K562 (cell line): ENCODE measurements around the gene MT2A. TPM values are rescaled to one million over a fixed set of nuclear protein-coding genes. Genes with fewer than 3 reads are reported as not detected.
"Not testable (repeated sequence)": the region's sequence is repeated elsewhere in the genome, so short reads cannot be mapped to it uniquely, and the experiment has no call there.

Experiments used
- ATAC-seq: fragments of 200-7000 bp; cut with Tn5 transposase; 3 replicates; pipeline ENCODE4 v1.9.1; 2020; ENCODE audit warnings: moderate library complexity
- BruUV-seq: library from RNA; stranded (reverse); fragments of 400-500 nt; replicated peaks from 2 replicates; lab custom pipeline; 2021; lab: Mats Ljungman, UMichigan
- CTCF ChIA-PET: fragments of 300-600 bp; formaldehyde crosslinking; extraction: SDS; loops from one replicate; lab custom pipeline; 2021; ENCODE audit warnings: low intra/inter-chr PET ratio; lab: Yijun Ruan, JAX
- POLR2A ChIA-PET: fragments of 300-600, 350-650 bp; sonication (Branson Sonifier 250); formaldehyde crosslinking; extraction: SDS; loops from one replicate; lab custom pipeline; 2021; ENCODE audit warnings: antibody characterized with exemption, inconsistent platforms; lab: Yijun Ruan, JAX
- DNase-seq, 4 experiments: peaks; one replicate each; pipeline versions ENCODE4 v3.0.0 to v3.0.0-alpha.2; 2011 to 2018; ENCODE audit warnings: low spot score in 3 of 4, mixed read lengths in 3 of 4; ENCODE audit errors: extremely low read depth in 1 of 4
- FAIRE-seq: peaks from 2 replicates; lab custom pipeline; 2011; peaks lifted over from hg19 to GRCh38; lab: Jason Lieb, UNC
- H2AFZ ChIP-seq: 2 replicates; pipeline ENCODE4 v1.6.0; 2011; ENCODE audit warnings: low read depth, low read length, control low read depth, inconsistent platforms
- H3K27ac ChIP-seq: fragments of 200-600 bp; 3 replicates; pipeline ENCODE4 v1.8.0; 2011; ENCODE audit warnings: low read depth, mild to moderate bottlenecking, control low read depth, inconsistent platforms, low read length, moderate library complexity, mixed read lengths; ENCODE audit errors: extremely low read depth
- H3K27me3 ChIP-seq, 2 experiments: fragments of 300-600 bp in 1 of 2; 2 replicates in 1 of 2; 3 replicates in 1 of 2; pipeline versions ENCODE4 v1.6.0 to v1.8.0; 2011; ENCODE audit warnings: inconsistent platforms in 2 of 2, low read length in 2 of 2, mild to moderate bottlenecking in 1 of 2, mixed read lengths in 1 of 2, moderate library complexity in 1 of 2; ENCODE audit not compliant: control insufficient read depth in 2 of 2, insufficient read depth in 2 of 2
- H3K36me3 ChIP-seq: fragments of 300-600 bp; 3 replicates; pipeline ENCODE4 v1.8.0; 2011; ENCODE audit warnings: mild to moderate bottlenecking, low read length, inconsistent platforms; ENCODE audit not compliant: control insufficient read depth, insufficient read depth
- H3K4me1 ChIP-seq, 2 experiments: fragments of 200-600 bp in 1 of 2; replicated peaks in 1 of 2; 2 replicates in 1 of 2; 3 replicates in 1 of 2; pipeline versions ENCODE4 v1.5.1 to v1.8.0; 2011; ENCODE audit warnings: inconsistent platforms in 2 of 2, low read length in 2 of 2, mild to moderate bottlenecking in 1 of 2, mixed read lengths in 1 of 2, moderate library complexity in 1 of 2; ENCODE audit not compliant: control insufficient read depth in 2 of 2, insufficient read depth in 2 of 2
- H3K4me2 ChIP-seq: 2 replicates; pipeline ENCODE4 v1.6.1; 2011; ENCODE audit warnings: low read length, control low read depth, inconsistent platforms, mixed read lengths; ENCODE audit not compliant: insufficient read depth
- H3K4me3 ChIP-seq: fragments of 200-600 bp; sonication (generic), shearing (Covaris generic); 2 replicates; pipeline ENCODE4 v1.5.1; 2016; ENCODE audit warnings: control low read depth, inconsistent platforms
- H3K79me2 ChIP-seq: fragments of 200-600 bp; 3 replicates; pipeline ENCODE4 v1.8.0; 2011; ENCODE audit warnings: low read length, inconsistent platforms; ENCODE audit not compliant: control insufficient read depth, insufficient read depth
- H3K9ac ChIP-seq, 2 experiments: 2 replicates each; pipeline versions ENCODE4 v1.6.0 to v1.6.1; 2011; ENCODE audit warnings: low read depth in 2 of 2, low read length in 2 of 2, control low read depth in 1 of 2, inconsistent platforms in 1 of 2, mild to moderate bottlenecking in 1 of 2, mixed read lengths in 1 of 2; ENCODE audit not compliant: insufficient read depth in 1 of 2
- H3K9me1 ChIP-seq: one replicate; pipeline ENCODE4 v1.6.0; 2011; ENCODE audit warnings: inconsistent platforms, mild to moderate bottlenecking, low read length, moderate library complexity; ENCODE audit not compliant: control insufficient read depth, insufficient read depth
- H3K9me3 ChIP-seq: replicated peaks from 2 replicates; pipeline ENCODE4 v1.5.1; 2011; ENCODE audit warnings: low read depth, low read length, inconsistent platforms; ENCODE audit not compliant: control insufficient read depth, insufficient read depth
- H4K20me1 ChIP-seq: replicated peaks from 2 replicates; pipeline ENCODE4 v1.6.1; 2011; ENCODE audit warnings: low read length, inconsistent platforms, mixed read lengths; ENCODE audit not compliant: control insufficient read depth, insufficient read depth
- ESRRB ChIP-seq: fragments of 250-450 bp; sonication (Bioruptor Pico); IDR thresholded peaks from 2 replicates; pipeline ENCODE4 v1.5.0; 2020; ENCODE audit warnings: mild to moderate bottlenecking, moderate library complexity, borderline replicate concordance
- FOXJ2 ChIP-seq: fragments of 200-800 bp; sonication (Bioruptor generic); IDR thresholded peaks from 2 replicates; pipeline ENCODE4 v1.6.1; 2016; ENCODE audit warnings: missing genetic modification characterization, missing compliant biosample characterization
- MYNN ChIP-seq, 2 experiments: sonication (generic); formaldehyde crosslinking in 1 of 2; IDR thresholded peaks; 2 replicates each; pipeline versions ENCODE4 v1.5.0 to v1.6.1; 2016 to 2020; ENCODE audit warnings: antibody characterized with exemption in 1 of 2, missing genetic modification reagents in 1 of 2
- ZBTB2 ChIP-seq: fragments of 450-650 bp; IDR thresholded peaks from 2 replicates; pipeline ENCODE4 v1.6.1; 2016; ENCODE audit warnings: antibody characterized with exemption
- WGBS: fragments of 100-300 bp; shearing (Covaris generic); methylation state at CpG from one replicate; pipeline ENCODE4 v1.1.6; 2016; ENCODE audit warnings: low coverage, mixed read lengths; ENCODE audit not compliant: insufficient coverage; ENCODE audit errors: missing lambda C conversion rate; 5-methylcytosine and 5-hydroxymethylcytosine counted together
- in situ Hi-C: fragments of 300-500 bp; cut with MboI; formaldehyde crosslinking; loops from 4 replicates; pipeline ENCODE4 v1.15.0; 2018; ENCODE audit warnings: inconsistent platforms, mixed read lengths
- intact Hi-C: fragments of 100-400 bp; cut with micrococcal nuclease; formaldehyde crosslinking; loops from 2 replicates; pipeline ENCODE4 v1.14.2; 2022
- polyA plus RNA-seq, 8 experiments: library from polyadenylated mRNA; depleted of rRNA in 4 of 8; stranded (reverse) in 5 of 8; unstranded in 3 of 8; fragments of >200 nt; fragmentation: Nextera tagmentation in 2 of 8; fragmentation: Illumina TruSeq in 1 of 8; extraction: Ambion mirVana in 2 of 8; extraction: Trizol in 1 of 8; gene quantifications; 2 replicates each; pipeline versions ENCODE4 v1.2.1 to v1.2.3, GENCODE V29; 2011 to 2014; ENCODE audit warnings: inconsistent platforms in 1 of 8, missing spikeins in 1 of 8
- total RNA-seq, 7 experiments: library from RNA; depleted of rRNA in 6 of 7; stranded (reverse); fragments of >200 nt in 6 of 7; fragmentation: Illumina TruSeq in 2 of 7; extraction: Trizol in 2 of 7; gene quantifications; 2 replicates each; pipeline versions ENCODE4 v1.2.1 to v1.2.3, GENCODE V29; 2011 to 2021; ENCODE audit warnings: low replicate concordance in 1 of 7

Gene MT2A
- total and polyA plus RNA-seq, 9 of the 15 experiments (the other 6 are each of a cell fraction or from before 2014, with no cell fraction given), result 2.0 to 16.9 (median 8.5) TPM

DNA sequence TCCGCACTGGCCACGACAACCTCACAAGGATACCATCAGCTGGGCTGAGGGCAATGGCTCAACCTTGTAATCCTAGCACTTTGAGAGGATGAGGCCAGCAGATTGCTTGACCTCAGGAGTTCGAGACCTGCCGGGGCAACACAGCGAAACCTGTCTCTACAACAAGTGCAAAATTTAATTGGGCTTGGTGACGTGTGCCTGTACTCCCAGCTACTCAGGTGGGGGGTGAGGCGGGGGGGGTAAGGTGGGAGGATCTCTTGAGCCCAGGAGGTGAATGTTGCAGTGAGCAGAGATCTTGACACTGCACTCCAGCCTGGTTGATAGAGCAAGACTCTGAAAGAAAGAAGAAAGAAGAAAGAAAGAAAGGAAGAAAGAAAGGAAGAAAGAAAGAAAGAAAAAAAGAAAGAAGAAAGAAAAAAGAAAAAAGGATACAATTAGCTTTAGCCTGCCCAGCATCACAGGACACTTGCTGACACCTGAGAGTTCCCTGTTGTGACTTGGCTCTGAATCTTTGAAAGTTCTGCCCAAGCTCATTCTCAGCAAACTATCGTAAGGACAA lies 12.0 kb downstream of the MT2A start (continued):
- TF ChIP-seq MYNN (IDR thresholded peaks at IDR 0.05), result no peak
- no peak for TF ChIP-seq MYNN (CRISPR knock-in tag; IDR thresholded peaks at IDR 0.05)
- TF ChIP-seq ESRRB (CRISPR knock-in tag), result no peak
- TF ChIP-seq FOXJ2, result no peak
- no peak for TF ChIP-seq ZBTB2

DNA sequence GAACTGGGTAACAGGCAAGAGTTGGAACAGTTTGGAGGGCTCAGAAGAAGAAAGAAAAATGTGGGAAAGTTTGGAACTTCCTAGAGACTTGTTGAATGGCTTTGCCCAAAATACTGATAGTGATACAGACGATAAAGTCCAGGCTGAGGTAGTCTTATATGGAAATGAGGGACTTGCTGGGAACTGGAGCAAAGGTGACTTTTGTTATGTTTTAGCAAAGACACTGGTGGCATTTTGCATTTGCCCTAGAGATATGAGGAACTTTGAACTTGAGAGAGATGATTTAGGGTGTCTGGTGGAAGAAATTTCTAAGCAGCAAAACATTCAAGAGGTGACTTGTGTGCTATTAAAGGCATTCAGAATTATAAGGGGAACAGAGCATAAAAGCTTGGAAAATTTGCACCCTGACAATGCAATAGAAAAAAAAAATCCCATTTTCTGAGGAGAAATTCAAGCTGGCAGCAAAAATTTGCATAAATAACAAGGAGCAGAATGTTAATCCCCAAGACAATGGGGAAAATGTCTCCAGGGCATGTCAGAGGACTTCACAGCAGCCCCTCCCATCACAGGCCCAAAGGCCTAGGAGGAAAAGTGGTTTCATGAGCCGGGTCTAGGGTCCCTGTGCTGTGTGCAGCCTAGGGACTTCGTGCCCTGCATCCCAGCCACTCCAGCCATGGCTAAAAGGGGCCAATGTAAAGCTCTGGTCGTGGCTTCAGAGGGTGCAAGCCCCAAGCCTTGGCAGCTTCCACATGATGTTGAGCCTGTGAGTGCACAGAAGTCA lies 13.5 kb downstream of the MT2A start:
- H4K20me1 ChIP-seq, H3K27ac ChIP-seq, ATAC-seq, DNase-seq, intact Hi-C loops, in situ Hi-C loops, POLR2A ChIA-PET, FAIRE-seq, H3K36me3 ChIP-seq, CTCF ChIA-PET, H3K9me1 ChIP-seq, H3K79me2 ChIP-seq, H2AFZ ChIP-seq, BruUV-seq, H3K9ac ChIP-seq, H3K4me2 ChIP-seq, H3K9me3 ChIP-seq, H3K4me3 ChIP-seq: not testable (repeated sequence)
- WGBS, result 0% methylated on average over 4 of the region's 4 CpGs
- H3K4me1 ChIP-seq, result peaks cover 0 to 12% of the 10 kb centered on the region in 2 experiments; a peak in 2 of 5 replicates
- H3K27me3 ChIP-seq, result peaks cover 27 to 47% of the 10 kb centered on the region in 2 experiments
